HG02759 (cell line): Measurements from ENCODE around the gene BICD2.
"Not testable (repeated sequence)": the region's sequence is repeated elsewhere in the genome, so short reads cannot be mapped to it uniquely, and the experiment has no call there.

Source experiments
- ATAC-seq: cut with Tn5 transposase; IDR thresholded peaks from one replicate; pipeline ENCODE4 v1.9.1; 2021; ENCODE audit warnings: mild to moderate bottlenecking, moderate library complexity; ENCODE audit not compliant: unreplicated experiment

BICD2 gene

DNA sequence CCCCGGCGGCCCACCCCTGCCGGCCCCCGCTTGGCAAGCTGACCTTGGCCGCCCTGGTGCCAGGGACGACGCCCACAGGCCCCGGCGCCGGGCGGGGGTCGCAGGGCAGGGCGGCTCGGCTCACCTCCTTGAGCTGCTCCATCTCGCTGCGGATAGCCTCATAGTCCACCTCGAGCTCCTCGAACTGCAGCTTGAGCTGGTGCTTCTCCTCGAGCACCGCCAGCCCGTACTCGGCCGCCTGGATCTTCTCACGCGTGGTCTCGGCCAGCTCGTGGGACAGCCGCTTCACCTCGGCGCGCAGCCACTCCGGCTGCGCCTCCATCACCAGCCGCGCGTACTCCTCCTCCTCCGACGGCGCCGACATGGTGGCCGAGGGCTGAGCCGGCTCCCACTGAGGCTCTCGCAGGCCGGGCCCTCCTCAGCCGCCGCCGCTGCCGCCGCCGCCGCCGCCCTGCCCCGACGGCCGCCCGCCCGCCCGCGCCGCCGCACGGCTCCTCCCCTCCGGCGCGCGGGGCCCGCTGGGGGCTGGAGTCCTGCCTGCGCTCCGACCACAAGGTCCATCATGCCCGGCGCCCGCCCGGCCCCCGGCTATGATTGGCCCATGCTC lies at the start of gene BICD2:
BICD2 (minus strand) TSS at position 453 of the 607 bp plus-strand sequence; CDS start at position 364, 89 bp downstream.
- no peak for ATAC-seq

GRCh38 chr9:92809629-92810326 lies 45.1 kb upstream of the BICD2 start:
- not testable (repeated sequence) for ATAC-seq

- peak; percentile 50 for ATAC-seq
These were observed 44.3 kb upstream of the BICD2 start for GRCh38 chr9:92808726-92809451.

DNA sequence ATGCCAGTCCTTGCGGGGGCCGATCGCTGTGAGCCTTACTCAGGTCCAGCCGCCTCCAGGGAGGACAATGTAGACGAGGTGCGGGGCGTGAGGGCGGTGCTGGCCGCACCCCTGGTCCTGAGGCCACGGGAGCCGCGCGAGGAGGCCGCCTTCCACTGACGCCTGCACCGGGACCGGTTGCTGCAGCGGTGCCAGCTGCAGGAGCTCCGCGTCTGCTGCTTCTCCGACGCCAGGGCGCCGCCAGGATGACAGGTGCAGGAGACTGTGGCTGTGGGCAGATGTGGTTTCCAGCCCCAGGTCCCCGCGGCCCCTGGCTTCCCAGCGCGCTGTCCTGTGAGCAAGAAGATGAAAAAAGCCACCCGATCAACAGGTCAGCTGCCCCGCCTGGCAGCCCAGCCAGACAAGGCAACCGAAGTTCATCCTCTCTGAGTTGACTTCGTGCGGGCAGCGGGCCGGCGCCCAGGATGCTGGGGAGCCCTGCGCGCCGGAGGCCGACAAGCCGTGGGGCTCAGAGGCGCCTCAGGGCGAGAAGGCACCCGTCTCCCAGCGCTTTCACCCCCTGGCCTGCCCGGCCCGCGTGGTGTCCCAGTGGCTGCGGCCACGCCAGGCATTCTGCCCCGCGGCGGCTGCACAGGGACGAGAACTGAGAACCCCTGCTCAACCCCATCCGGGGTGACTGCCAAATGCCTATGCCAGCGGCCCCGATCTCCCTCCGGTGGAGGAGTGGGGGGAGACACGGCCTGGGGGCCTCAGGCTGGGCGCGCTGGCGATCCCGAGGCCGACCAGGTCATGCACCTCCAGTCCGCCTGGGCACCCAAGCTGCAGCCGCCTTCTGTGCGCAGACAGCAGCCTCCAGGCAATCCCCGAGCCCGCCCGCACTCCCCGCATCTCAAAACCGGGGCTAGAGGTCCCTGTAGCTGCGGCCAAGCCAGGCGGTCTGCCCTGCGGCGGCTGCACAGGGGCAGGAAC lies 43.4 kb upstream of the BICD2 start:
- ATAC-seq, result peak; percentile 32

DNA sequence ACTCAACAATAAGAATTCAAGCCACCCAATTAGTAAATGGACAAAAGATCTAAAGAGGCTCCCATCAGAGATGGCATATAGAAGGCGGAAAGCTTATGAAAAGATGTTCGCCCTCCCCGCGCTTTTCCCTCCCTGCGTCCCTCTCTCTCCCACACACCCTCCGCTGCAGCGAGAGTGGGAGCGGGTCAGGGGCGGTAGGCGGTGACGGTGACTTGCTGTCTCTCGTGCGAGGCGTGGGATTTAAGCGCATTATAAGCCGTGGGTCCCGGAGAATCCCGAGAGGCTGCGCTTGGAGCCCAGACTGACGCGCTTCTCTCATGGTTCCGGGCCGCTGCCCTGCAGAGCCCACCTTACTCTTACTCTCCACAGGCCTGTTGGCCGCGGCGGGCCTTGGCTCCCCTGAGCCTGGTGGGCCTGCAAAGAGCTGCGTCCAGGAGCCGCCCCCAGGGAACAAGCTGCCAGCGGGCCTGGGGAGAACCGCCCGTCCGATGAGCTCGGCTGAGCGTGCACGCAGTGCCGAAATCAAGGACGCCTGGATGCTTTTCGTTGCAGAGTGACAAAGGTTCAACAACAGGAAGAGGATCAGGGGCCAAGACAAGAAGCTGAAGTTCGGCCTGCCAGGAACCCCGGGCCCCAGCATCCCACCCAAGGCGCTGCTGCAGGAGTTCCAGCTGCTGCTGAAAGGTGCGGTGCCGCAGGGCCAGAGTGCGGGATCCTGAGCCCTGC lies 42.6 kb upstream of the BICD2 start:
- no peak for ATAC-seq

GRCh38 chr9:92804727-92805126 lies 40.1 kb upstream of the BICD2 start:
- ATAC-seq, result no peak

- no peak for ATAC-seq
These were observed 33.7 kb upstream of the BICD2 start for GRCh38 chr9:92798358-92798757.

DNA sequence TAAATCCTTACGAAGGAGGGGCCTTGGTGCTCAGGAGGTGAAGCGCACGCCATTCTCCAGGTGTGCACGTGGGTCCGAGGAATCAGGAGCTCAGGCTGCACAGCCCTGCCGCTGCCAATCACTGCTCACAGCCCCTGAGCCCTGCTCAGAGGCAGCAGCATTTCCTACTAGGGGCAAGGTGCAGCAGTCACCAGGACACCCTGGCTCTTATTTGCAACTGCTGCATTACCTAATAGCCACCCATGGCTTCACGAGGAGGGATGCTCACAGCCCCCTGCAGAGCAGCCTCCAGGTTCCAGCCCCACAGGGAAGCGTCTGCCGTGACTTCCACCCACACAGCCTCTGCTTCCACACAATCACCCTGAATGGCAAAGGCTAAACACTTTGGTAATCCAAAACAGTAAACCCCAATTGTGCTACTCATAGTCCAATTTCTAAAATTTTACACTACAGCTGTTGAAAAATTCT lies 31.7 kb upstream of the BICD2 start:
- not testable (repeated sequence) for ATAC-seq

DNA sequence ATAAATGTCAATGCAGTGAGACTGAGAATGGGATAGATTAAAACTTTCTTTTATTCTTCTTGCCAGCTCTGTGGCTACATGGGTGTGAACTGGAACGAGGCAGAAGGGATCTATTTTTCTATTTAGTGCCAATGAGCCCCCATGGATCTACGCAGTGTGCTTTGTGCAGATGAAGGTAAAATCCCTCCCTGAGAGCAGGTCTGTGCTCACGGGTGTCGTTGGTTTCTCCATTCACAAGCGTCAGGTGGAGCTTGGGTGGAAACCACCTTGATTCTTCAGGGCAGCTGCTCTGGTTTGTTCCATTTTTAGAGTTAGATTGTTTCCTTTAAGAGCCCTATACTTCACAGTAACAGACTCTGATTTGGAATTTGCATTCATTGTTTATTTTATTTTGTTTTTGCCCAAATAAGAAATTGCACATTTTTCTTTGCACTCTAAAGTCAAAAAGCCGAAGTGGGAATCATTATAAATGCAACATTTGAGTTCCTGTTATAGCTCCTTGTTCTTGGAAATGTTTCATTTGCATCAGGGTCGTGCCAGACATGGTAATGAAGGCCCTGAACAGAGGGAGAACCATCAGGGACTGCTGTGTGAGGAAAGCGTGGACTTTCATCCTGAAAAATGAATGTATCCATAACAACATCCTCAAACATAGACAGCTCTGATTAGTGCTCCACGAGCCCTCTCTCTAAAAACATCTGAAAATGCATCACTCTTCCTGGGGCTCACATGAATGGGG lies 31.1 kb upstream of the BICD2 start:
- no peak for ATAC-seq

GRCh38 chr9:92795000-92795399 lies 30.4 kb upstream of the BICD2 start:
- no peak for ATAC-seq

DNA sequence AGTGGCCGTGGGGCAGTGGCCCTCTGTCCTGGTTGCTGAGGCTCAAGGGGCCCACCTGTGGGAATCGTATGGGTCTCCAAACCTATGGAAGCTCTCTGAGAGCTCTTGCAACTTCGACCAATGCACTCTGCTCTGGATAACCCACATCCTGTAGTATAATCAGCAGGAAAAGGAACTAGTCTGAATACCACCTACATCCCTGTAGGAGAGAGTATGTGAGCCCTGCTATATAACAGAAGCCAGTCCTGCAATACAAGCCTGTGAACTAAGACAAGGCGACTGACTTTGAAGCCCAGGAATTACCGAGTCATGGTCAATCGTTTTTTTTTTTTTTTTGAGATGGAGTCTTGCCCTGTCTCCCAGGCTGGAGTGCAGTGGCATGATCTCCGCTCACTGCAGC lies 29.8 kb upstream of the BICD2 start:
- ATAC-seq, result no peak

DNA sequence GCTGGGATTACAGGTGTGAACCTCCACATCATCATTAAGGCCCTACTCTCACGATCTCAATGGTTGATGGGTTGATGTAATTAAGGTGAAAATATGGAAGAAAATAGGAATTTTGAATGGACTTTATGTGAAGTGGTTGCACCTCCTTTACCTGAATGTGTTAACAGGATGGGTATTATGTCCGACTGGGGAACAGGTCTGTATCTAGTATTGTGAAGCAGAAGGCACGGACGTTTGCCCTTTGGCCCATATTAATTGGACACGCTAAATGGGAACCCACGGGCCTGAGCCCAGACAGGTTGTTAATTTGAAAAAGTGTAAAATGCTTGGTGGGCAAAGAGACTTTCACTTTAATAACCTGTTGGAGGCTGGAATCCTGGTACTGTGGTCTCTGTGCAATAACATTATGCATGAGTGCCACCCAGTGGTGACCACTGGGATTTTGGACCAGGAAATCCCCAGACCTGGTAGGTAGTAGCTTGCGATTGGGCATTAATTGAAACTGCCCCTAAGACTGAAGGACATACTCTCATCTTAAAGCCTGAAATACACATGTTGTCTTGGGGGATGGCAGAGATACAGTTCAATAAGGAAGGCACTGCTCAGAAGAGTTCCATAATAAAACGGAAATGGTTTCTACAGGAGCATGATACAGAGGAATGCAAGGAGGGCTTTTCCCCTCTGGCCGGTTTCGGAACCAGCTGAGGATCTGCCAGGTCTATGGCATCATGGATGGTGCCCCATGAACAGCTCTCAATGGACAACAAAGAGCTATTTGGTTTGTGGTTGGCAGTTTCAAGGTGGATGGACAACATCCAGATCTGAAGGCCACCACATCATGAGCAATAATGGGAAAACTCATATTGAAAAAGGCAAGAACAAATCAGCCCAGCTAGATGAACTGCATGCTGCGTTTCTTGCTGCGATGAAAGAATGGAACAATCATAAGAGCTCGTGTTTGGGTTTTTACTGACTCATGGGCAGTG lies 26.2 kb upstream of the BICD2 start:
- peak; percentile 77 for ATAC-seq

DNA sequence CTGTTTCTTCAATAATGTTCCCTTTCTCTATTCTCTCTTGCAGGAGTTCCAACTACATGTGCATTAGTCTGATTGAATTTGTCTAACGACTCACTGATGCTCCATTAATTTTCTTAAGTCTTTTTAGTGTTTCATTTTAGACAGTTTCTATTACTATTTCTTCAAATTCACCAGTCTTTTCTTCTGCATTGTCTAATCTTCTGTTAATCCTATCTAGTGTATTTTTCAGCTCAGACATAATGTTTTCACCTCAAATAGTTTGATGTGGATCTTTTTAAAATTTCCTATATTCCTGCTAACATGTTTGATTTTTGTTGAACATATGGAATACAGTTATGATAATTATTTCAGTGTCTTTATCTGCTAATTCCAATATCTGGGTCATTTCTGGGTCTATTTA lies 21.7 kb upstream of the BICD2 start:
- no peak for ATAC-seq

GRCh38 chr9:92781899-92782298 lies 17.3 kb upstream of the BICD2 start:
- ATAC-seq, result no peak

GRCh38 chr9:92780206-92780605 lies 15.6 kb upstream of the BICD2 start:
- ATAC-seq, result no peak

- no peak for ATAC-seq
These were observed 10.8 kb upstream of the BICD2 start for GRCh38 chr9:92775466-92775865.

DNA sequence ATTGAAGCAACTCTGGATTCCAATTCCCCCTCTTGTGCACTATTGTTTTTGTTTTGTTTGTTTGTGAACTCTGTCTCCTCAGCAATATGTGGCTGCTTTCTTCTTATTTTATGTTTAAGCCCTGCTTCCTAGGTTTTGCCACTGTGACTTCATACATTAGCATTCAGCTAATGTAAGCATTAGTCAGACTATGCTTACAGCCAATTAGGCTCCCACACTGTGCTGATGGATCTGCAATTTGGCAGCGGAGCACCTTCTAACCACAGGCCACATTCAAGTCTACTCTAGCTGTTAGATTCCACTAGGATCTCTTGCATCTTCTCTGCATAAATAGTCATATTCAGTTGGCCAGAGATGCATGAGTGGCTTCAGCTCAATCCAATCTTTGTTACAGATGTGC lies 9.6 kb upstream of the BICD2 start:
- no peak for ATAC-seq

DNA sequence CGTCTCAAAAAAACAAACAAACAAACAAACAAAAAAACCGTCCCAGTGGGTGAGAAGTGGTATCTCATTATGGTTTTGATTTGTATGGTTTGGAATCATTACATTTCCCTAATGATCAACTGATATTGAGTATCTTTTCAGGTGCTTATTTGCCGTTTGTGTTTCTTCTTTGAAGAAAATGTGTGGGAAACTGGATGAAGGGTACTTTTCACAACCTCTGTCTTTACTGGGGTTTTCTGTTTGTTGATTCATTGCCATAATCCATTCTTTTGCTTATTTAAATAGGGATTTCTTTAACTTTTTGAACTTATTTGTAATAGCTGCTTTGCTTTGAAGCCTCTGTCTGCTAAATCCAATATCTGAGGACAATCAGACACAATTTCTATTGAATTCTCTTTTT lies 9.2 kb upstream of the BICD2 start:
- no peak for ATAC-seq
